ENCODE measurements around the gene PKM. TPM values are rescaled to one million over a fixed set of nuclear protein-coding genes. Genes with fewer than 3 reads are reported as not detected.

The PKM gene
- total and polyA plus RNA-seq, 4 donors: 12.9 to 61.2 (median 29.7) TPM

DNA sequence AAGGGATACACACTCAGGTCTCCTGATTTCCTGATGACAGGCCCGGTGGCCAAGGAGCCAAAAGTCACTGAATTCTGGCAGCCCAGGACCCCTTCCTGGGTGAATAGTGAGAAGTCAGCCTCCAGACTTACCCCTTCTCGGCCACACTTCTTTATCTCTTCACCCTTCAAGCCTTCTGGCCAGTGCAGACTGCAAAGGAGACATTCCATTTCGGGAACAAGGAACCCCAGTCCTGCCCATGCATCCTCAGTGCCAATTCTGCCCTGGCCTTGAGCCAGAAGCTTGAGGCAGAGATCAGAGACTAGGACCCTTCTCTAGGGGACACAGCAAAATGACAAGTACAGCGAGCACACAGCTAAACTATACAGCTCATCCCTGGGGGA is 62.2 kb downstream of the PKM start:
- H3K4me3 ChIP-seq (ENCODE audit: low read depth in 1 of 3, low read length in 3 of 3): no peak overlapping the region
- TF ChIP-seq HNF4A (conservative IDR thresholded peaks at IDR 0.05) (no peak), REST (IDR thresholded peaks at IDR 0.05) (no peak), ATF3 (IDR thresholded peaks at IDR 0.05) (no peak), JUND (IDR thresholded peaks at IDR 0.05) (no peak), RAD21 (IDR thresholded peaks at IDR 0.05) (no peak), CTCF (IDR thresholded peaks at IDR 0.05; ENCODE audit: low read depth, low read length, missing input control) (no peak), FOXA2 (IDR thresholded peaks at IDR 0.05) (no peak)
- DNase-seq (ENCODE audit: low spot score): no peak
- H3K9ac ChIP-seq (ENCODE audit: low read depth in 1 of 2, low read length in 2 of 2): no peak overlapping the region
- H3K9me3 ChIP-seq (ENCODE audit: control insufficient read depth in 4 of 4, low read length in 3 of 4): no peaks in the 10 kb centered on the region
- no peak overlapping the region for H3K27ac ChIP-seq (ENCODE audit: low read depth in 1 of 2, low read length in 2 of 2)
- no peaks in the 10 kb centered on the region for H3K4me1 ChIP-seq (ENCODE audit: control insufficient read depth in 4 of 4, insufficient read depth in 4 of 4, low read length in 3 of 4)
- H3K36me3 ChIP-seq (ENCODE audit: control insufficient read depth in 4 of 4, insufficient read depth in 3 of 4, low read depth in 1 of 4, low read length in 3 of 4): no peaks in the 10 kb centered on the region
- H3K27me3 ChIP-seq (ENCODE audit: control insufficient read depth in 4 of 4, insufficient read depth in 4 of 4, low read length in 3 of 4): no peaks in the 10 kb centered on the region
- WGBS: 64% methylated on average over 4 of the region's 4 CpGs

DNA sequence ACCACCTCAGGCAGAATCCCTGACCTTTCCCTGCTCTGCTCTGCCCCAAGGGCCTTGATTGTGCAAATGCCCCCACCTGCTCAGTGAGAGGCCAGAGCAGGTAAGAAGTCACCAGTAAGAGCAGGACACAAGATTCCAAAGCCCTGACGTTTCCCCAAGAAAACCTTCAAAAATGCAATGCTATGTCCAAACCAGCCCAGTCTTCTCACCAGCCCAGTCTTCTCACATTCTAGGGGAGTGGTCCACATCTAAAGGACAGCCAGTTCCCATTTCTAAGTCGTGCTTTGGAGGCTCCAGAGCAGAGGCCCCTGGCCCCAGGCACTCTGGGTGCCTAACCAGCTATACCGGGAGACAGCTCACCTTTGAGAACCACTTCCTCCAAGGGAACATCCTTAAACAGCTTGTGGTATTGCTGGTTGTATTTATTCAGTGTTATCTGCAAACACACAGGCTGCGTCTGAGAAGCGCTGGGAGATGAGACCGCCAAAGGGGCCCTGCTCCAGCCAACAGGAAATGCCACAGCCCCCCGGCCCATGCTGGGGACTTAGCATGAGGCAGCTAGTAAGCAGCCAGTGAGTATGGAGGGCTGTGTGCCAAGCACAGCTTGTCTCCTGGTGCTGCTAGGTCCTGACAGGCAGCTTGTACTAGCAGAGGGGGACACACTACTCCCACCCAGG is 62.7 kb downstream of the PKM start:
- Histone ChIP-seq H3K36me3 (ENCODE audit: control insufficient read depth in 4 of 4, insufficient read depth in 3 of 4, low read depth in 1 of 4, low read length in 3 of 4) (no peaks in the 10 kb centered on the region), H3K9me3 (ENCODE audit: control insufficient read depth in 4 of 4, low read length in 3 of 4) (no peaks in the 10 kb centered on the region), H3K9ac (ENCODE audit: low read depth in 1 of 2, low read length in 2 of 2) (no peak overlapping the region), H3K27me3 (ENCODE audit: control insufficient read depth in 4 of 4, insufficient read depth in 4 of 4, low read length in 3 of 4) (no peaks in the 10 kb centered on the region), H3K4me3 (ENCODE audit: low read depth in 1 of 3, low read length in 3 of 3) (no peak overlapping the region), H3K4me1 (ENCODE audit: control insufficient read depth in 4 of 4, insufficient read depth in 4 of 4, low read length in 3 of 4) (no peaks in the 10 kb centered on the region), H3K27ac (ENCODE audit: low read depth in 1 of 2, low read length in 2 of 2) (no peak overlapping the region)
- DNase-seq (ENCODE audit: low spot score): no peak
- no peak for TF ChIP-seq ZBTB33 (IDR thresholded peaks at IDR 0.05)
- WGBS: 55% methylated on average over 7 of the region's 7 CpGs

DNA sequence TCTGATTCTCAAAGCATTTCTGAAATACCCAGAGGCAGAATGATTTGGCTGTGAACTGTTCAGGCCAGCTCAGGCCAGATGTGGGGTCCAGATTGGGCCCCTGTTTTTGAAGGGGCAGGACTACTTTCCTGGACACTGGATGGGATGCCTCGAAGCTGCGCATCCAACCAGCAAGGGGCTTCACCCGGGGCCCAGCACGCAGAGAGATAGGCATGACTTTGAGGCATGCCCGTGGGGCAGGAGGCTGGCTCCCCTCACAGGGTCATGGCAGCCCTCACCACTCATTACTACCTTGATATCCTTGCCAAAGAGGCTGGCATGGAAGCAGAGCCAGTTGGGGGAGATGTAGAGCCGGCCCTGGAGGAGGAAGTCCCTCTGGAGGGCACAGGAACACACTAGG is 63.5 kb downstream of the PKM start:
- Histone ChIP-seq H3K9ac (ENCODE audit: low read depth in 1 of 2, low read length in 2 of 2) (no peak overlapping the region), H3K27ac (ENCODE audit: low read depth in 1 of 2, low read length in 2 of 2) (no peak overlapping the region)
- WGBS: 90% methylated on average over 6 of the region's 6 CpGs

More for the DNA sequence above, 63.5 kb downstream of the PKM start:
- H3K4me3 ChIP-seq (ENCODE audit: low read depth in 1 of 3, low read length in 3 of 3): no peak overlapping the region
- no peaks in the 10 kb centered on the region for H3K4me1 ChIP-seq (ENCODE audit: control insufficient read depth in 4 of 4, insufficient read depth in 4 of 4, low read length in 3 of 4)
- H3K9me3 ChIP-seq (ENCODE audit: control insufficient read depth in 4 of 4, low read length in 3 of 4): no peaks in the 10 kb centered on the region
- TF ChIP-seq GABPA (IDR thresholded peaks at IDR 0.05 in 1 of 2, conservative IDR thresholded peaks at IDR 0.05 in 1 of 2) (no peak), CTCF (IDR thresholded peaks at IDR 0.05; ENCODE audit: low read depth, low read length, missing input control) (no peak), RXRA (IDR thresholded peaks at IDR 0.05) (no peak), FOXA1 (IDR thresholded peaks at IDR 0.05) (no peak), NR2F2 (IDR thresholded peaks at IDR 0.05) (no peak), FOXA2 (IDR thresholded peaks at IDR 0.05) (no peak)
- no peak for DNase-seq (ENCODE audit: low spot score)
- no peaks in the 10 kb centered on the region for H3K27me3 ChIP-seq (ENCODE audit: control insufficient read depth in 4 of 4, insufficient read depth in 4 of 4, low read length in 3 of 4)
- H3K36me3 ChIP-seq (ENCODE audit: control insufficient read depth in 4 of 4, insufficient read depth in 3 of 4, low read depth in 1 of 4, low read length in 3 of 4): no peaks in the 10 kb centered on the region
